Activated naive CD4-positive, alpha-beta T cell treated with anti-CD3 and anti-CD28 coated beads for 36 hours (primary cell): ENCODE measurements around the gene ANO8. TPM values are rescaled to one million over a fixed set of nuclear protein-coding genes. Genes with fewer than 3 reads are reported as not detected.
A peak's percentile ranks its signal among the peaks of the same experiment; 100 is the strongest.
"Not testable (repeated sequence)": the region's sequence is repeated elsewhere in the genome, so short reads cannot be mapped to it uniquely, and the experiment has no call there.

Experiments
- CTCF ChIA-PET: fragments of 350-600 bp; sonication (Branson Sonifier 250); formaldehyde crosslinking; loops from one replicate; lab custom pipeline; 2021; ENCODE audit warnings: antibody characterized with exemption; lab: Charles Lee
- DNase-seq: peaks from one replicate; pipeline ENCODE4 v3.0.0-alpha.2; 2020
- H3K27ac Mint-ChIP-seq: one replicate; pipeline ENCODE4 v1.8.0; 2021; ENCODE audit warnings: mild to moderate bottlenecking, mixed read lengths
- H3K27me3 Mint-ChIP-seq: one replicate; pipeline ENCODE4 v1.8.0; 2021; ENCODE audit warnings: low read depth, mixed read lengths
- H3K36me3 Mint-ChIP-seq: one replicate; pipeline ENCODE4 v1.8.0; 2021; ENCODE audit warnings: low read depth, mixed read lengths
- H3K4me1 Mint-ChIP-seq: one replicate; pipeline ENCODE4 v1.8.0; 2021; ENCODE audit warnings: low read depth, mixed read lengths
- H3K4me3 Mint-ChIP-seq: one replicate; pipeline ENCODE4 v1.8.0; 2021; ENCODE audit warnings: mild to moderate bottlenecking, moderate library complexity, mixed read lengths
- H3K9me3 Mint-ChIP-seq: one replicate; pipeline ENCODE4 v1.8.0; 2021; ENCODE audit warnings: mixed read lengths
- intact Hi-C: fragments of 100-400 bp; cut with micrococcal nuclease; formaldehyde crosslinking; loops from one replicate; pipeline ENCODE4 v1.15.1; 2023
- total RNA-seq, 2 experiments: library from RNA; stranded (reverse); gene quantifications; one replicate each; pipeline ENCODE4 v1.2.3, GENCODE V29; 2021

Gene ANO8
- total RNA-seq, 2 experiments from 2014 or later, result 3.4 to 3.8 TPM

DNA sequence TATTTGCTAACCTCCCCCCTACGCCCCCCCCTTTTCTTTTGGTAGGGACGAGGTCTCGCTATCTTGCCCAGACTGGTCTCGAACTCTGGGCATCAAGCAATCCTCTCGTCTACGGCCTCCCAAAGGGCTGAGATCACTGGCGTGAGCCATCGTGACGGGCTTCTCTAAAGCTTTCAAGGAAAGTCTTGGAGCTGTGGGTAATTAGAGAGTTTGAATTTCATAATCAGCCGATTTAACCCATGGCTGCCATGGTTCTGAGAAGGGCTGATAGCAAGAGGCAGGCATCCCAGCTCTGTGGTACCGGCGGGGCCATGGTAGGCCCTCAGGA, 30.8 kb downstream of the ANO8 start:
- no peak for DNase-seq
- H3K27ac Mint-ChIP-seq, result no peak overlapping the region
- CTCF ChIA-PET, result interaction anchor here (0.9 to 2.5 kb wide), 3 partner anchors 11 to 20 kb away, joined by 3 to 10 read pairs (median 3); no protein-coding TSS in a partner anchor

DNA sequence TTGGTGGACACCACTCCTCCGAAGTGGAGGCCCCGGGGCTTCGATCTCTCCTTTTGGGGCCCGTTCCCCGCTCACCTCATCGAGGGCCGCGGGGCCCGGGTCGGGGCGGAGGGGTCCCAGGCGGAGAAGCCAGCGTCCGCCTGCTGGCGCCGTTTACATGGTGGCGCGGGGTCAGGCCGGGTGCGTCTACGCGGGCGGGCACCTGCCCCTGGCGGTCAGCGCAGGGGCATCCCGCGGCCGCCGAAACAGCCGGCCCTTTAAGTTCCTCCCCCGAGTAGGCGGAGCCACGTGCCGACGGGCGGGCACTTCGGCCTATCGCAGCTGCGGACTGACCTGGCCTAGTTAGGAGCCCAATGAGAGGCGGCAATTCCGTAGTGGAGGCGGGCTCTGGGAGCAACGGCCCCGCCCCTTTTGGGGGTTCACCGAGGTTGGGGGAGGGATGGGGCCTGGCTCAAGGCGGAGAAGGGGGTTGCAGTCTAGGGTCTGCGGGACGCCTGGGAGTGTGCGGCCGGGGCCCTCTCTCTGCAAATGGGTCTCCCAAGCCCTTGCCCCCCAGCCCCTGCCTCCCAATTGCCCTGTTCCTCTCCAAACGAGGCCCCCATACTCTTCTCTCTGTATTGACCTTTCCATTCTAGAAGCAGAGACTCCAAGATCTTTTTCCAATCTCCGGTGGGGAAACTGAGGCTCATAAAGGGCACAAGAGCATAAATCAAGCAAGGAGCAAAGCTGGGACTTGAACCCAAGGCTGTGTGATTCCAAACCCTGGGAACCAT, 31.3 kb downstream of the ANO8 start, which contains the start of gene ABHD8:
Gene ABHD8 (minus strand): TSS at position 259 of the 773 bp plus-strand sequence. CDS start 1,809 bp downstream, outside the sequence.
- Mint-ChIP-seq H3K4me1 (peaks cover 38% of the 10 kb centered on the region), H3K9me3 (no peaks in the 10 kb centered on the region), H3K4me3 (peak within 1 kb of the TSS; percentile 64), H3K36me3 (peaks cover under 1% of the 10 kb centered on the region), H3K27ac (no peak within 1 kb of the TSS), H3K27me3 (no peaks in the 10 kb centered on the region)
- CTCF ChIA-PET, result interaction anchor here (0.6 to 2.5 kb wide), 4 partner anchors 10 to 68 kb away, joined by 3 to 10 read pairs (median 3); no protein-coding TSS in a partner anchor
- DNase-seq, result peak; percentile 96
- intact Hi-C loops, result loop anchor here (10.0 kb wide), 1 partner anchor 469 kb away; no protein-coding TSS in a partner anchor

More for the DNA sequence above, 30.8 kb downstream of the ANO8 start:
- Mint-ChIP-seq H3K9me3 (no peaks in the 10 kb centered on the region), H3K4me3 (peak overlapping the region; percentile 64), H3K36me3 (no peaks in the 10 kb centered on the region), H3K4me1 (peaks cover 38% of the 10 kb centered on the region), H3K27me3 (no peaks in the 10 kb centered on the region)
- intact Hi-C loops, result loop anchor here (10.0 kb wide), 1 partner anchor 469 kb away; no protein-coding TSS in a partner anchor

DNA sequence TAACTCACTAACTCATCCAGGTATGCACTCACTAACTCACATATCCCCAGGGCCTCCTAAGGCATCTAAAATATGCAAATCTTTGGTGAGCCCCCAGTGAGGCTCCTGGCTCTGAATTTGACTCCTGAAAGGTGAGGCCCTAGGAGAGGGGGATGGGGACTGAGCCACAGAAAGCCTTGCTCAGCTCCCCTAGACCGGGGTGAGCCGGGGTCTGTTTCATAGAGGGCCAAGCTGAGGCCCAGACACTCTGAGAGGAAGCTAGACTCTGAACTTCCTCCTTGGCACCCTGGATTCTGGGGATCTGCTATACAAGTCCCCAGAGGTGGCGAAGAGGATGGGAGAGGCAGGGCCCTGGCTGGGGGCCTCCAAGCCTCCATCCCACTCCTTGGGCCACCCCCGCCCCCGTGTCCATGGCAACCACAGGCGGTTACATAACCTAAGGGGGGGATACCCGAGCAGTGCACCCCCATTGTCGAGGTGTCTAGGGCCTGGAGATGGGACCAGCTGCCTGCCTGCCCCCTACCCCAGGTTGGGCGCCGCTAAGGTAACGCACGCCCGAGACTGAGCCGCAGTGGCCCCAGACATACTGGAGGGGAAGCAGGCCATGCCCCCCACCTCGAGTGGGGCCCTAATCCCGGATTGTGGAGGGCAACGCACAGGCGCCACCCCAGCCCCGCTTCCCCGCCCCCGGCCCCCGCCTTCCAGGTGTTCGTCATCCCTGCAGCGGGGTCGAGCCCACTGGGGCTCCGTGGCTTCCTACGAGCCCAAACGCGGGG, 32.1 kb downstream of the ANO8 start:
- Mint-ChIP-seq H3K9me3 (no peaks in the 10 kb centered on the region), H3K27me3 (no peaks in the 10 kb centered on the region), H3K4me1 (peaks cover 33% of the 10 kb centered on the region), H3K36me3 (peaks cover 4% of the 10 kb centered on the region), H3K27ac (no peak overlapping the region), H3K4me3 (peak overlapping the region; percentile 64)
- CTCF ChIA-PET, result interaction anchor here (0.6 to 2.5 kb wide), 2 partner anchors 10 to 68 kb away, joined by 3 to 10 read pairs; no protein-coding TSS in a partner anchor
- DNase-seq, result peak; percentile 17
- intact Hi-C loops, result loop anchor here (10.0 kb wide), 1 partner anchor 468 kb away; no protein-coding TSS in a partner anchor

DNA sequence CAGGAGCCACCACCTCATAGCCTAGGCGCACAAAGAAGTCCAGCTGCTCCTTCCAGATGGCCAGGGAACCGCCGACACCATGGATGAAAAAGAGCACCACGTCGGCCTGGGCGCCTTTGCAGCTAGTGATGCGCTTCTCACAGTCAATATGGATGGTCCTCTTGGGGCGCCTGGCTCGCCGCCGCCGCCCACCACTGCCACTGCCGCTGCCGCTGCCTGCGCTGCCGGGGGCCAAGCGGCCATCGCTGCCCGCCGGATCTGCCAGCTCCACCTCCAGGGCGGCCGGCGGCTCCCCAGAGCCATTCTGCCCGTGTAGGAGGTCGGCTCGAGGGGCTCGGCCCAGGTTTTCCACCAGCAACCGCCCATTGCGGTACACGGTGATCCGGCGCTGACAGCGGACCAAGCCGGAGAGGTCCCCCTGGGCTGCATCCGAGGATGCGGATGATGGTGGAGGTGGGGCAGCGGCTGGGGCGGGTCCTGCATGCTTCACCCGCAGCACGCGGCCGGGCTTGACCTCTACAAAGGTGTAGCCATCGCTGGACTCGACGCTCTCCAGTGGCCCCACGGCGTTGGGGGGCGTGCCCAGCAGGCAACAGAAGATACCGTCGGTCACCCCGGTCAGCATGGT, 33.5 kb downstream of the ANO8 start:
- DNase-seq, result no peak
- intact Hi-C loops, result loop anchor here (10.0 kb wide), 1 partner anchor 466 kb away; no protein-coding TSS in a partner anchor
- Mint-ChIP-seq H3K9me3 (no peaks in the 10 kb centered on the region), H3K4me1 (peaks cover 27% of the 10 kb centered on the region), H3K27ac (no peak overlapping the region), H3K27me3 (no peaks in the 10 kb centered on the region), H3K4me3 (no peak overlapping the region), H3K36me3 (peaks cover 4% of the 10 kb centered on the region)
- CTCF ChIA-PET, result interaction anchor here (1.3 kb wide), 1 partner anchor 8 kb away, joined by 3 read pairs; the partner anchor contains the start of gene DDA1

DNA sequence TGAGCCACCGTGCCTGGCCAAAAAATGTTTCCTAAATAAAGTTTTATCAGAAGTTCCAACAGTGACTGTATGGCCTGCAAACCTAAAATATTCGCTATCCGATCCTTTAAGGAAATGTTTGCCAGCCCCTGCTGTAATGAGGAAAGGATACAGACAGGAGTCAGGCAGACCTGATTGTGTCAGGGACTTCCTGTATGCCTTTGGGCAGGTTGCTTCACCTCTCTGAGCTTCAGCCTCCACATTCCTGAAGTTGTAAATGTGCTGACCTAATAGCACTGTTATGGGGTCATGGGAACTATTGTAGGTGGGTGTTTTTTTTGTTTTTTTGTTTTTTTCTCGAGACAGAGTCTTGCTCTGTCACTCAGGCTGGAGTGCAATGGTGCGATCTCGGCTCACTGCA, 37.7 kb downstream of the ANO8 start:
- Mint-ChIP-seq H3K4me3 (no peak overlapping the region), H3K4me1 (peaks cover 10% of the 10 kb centered on the region), H3K9me3 (no peaks in the 10 kb centered on the region), H3K27ac (no peak overlapping the region), H3K27me3 (no peaks in the 10 kb centered on the region), H3K36me3 (peaks cover 4% of the 10 kb centered on the region)
- CTCF ChIA-PET, result interaction anchor here (0.6 to 1.5 kb wide), 3 partner anchors 29 to 103 kb away, joined by 3 read pairs; partner anchors contain the start of gene BABAM1
- no peak for DNase-seq
- intact Hi-C loops, result no loop called here

DNA sequence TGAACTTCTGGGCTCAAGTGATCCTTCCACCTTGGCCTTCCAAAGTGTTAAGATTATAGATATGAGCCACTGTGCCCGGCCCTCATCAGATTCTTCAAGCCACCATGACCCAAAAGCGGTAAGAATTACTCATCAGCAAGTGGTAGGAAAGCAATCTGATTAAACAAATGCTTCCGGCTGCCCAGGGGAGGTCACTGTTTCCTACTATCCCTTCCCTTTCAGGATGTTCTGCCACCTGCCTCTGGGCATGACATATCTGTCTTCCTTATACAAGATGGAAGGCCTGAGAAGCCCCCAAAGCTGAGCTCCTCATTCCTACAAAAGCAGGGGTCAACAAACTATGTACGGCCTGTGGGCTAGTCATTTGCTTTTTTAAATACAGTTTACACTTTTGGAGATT, 38.4 kb downstream of the ANO8 start:
- intact Hi-C loops, result no loop called here
- no peak for DNase-seq
- Mint-ChIP-seq H3K27me3 (no peaks in the 10 kb centered on the region), H3K9me3 (no peaks in the 10 kb centered on the region), H3K4me3 (no peak overlapping the region), H3K27ac (no peak overlapping the region), H3K36me3 (peaks cover 4% of the 10 kb centered on the region), H3K4me1 (peaks cover 8% of the 10 kb centered on the region)
- CTCF ChIA-PET, result interaction anchor here (0.6 to 1.5 kb wide), 3 partner anchors 29 to 170 kb away, joined by 3 read pairs; partner anchors contain the start of gene BABAM1

DNA sequence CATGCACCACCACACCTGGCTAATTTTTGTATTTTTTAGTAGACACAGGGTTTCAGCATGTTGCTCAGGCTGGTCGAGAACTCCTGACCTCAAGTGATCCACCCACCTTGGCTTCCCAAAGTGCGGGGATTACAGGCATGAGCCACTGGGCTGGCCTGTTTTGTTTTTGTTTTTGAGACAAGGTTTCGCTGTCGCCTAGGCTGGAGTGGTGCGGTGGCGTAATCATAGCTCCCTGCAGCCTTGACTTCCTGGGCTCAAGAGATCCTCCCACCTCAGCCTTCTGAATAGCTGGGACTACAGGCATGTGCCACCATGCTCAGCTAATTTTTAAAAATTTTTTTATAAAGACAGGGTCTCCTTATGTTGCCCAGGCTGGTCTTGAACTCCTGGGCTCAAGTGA, 39.1 kb downstream of the ANO8 start:
- H3K27ac Mint-ChIP-seq, intact Hi-C loops, H3K27me3 Mint-ChIP-seq, H3K36me3 Mint-ChIP-seq, H3K4me3 Mint-ChIP-seq, H3K4me1 Mint-ChIP-seq, H3K9me3 Mint-ChIP-seq, DNase-seq: not testable (repeated sequence)
- CTCF ChIA-PET, result interaction anchor here (0.6 kb wide), 1 partner anchor 110 kb away, joined by 3 read pairs; the partner anchor contains the start of gene BST2

DNA sequence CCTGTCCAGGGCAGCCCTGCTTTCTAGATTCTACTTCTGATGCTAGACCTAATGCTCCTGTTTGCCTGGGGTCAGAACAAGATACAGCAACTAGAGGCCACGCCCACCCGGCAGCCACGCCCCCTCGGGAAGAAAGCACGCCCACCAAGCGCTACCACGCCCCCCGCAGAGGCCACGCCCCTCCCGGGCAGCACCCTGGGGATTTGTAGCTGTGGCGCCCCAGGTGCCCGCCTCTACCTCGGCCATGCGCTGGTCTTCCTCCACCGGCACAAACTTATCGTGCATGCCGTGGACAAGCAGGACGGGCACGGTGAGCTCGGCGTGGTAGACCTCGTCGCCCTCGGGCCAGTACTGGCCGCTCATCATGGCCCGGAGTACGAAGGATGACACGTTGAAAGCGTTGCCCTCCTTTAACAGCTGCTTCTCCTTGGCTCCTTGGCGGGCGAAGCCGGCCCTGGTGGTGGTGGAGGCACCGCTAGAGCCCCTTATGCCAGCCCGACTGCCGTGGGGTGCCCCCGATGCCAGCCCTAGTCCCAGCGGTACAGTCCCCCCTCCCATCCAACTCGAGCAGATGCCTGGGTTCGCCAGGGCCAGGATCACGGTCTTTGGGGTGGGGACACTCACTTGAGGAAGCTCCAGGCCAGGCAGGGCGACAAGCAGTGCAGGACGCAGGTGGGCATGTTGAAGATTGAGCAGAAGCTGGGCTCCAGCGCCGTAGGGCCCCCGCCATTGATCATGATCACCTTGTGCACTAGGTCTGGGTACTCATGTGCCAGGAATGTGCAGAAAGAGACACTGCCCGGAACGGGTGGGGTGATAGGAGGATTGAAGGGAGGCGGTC, 40.4 kb downstream of the ANO8 start:
- intact Hi-C loops, result no loop called here
- H3K36me3 Mint-ChIP-seq, result peaks cover 4% of the 10 kb centered on the region
- H3K4me1 Mint-ChIP-seq, result peaks cover 8% of the 10 kb centered on the region

DNA sequence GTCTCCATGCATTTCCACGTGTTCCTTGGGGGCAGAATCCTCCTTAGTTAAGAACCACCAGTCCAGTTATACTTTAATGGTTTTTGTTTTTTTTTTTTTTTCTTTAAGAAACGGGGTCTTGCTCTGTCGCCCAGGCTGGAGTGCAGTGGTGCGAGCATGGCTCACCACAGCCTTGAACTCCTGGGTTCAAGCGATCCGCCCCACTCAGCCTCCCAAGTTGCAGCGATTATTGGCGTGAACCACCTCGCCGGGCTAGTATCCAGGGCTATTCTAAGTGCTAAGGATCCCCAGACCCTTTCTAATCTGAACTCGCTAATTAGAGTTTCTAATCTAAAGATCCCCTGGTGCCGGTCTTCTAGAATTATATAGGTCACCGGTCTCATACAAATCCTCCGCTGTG, 41.0 kb downstream of the ANO8 start:
- Mint-ChIP-seq H3K9me3 (no peaks in the 10 kb centered on the region), H3K4me3 (no peak overlapping the region), H3K27ac (no peak overlapping the region), H3K36me3 (peaks cover 4% of the 10 kb centered on the region), H3K4me1 (peaks cover 8% of the 10 kb centered on the region), H3K27me3 (no peaks in the 10 kb centered on the region)
- DNase-seq, result no peak
- intact Hi-C loops, result loop anchor here (2.0 kb wide), 2 partner anchors 43 to 157 kb away; partner anchors contain the start of gene GTPBP3
- CTCF ChIA-PET, result interaction anchor here (0.7 to 2.4 kb wide), 7 partner anchors 10 to 817 kb away, joined by 4 to 11 read pairs (median 8); partner anchors contain the start of genes ABHD8, ANKLE1, DDA1 and MRPL34

More for the DNA sequence above, 40.4 kb downstream of the ANO8 start:
- Mint-ChIP-seq H3K4me3 (no peak overlapping the region), H3K27ac (no peak overlapping the region), H3K9me3 (no peaks in the 10 kb centered on the region), H3K27me3 (no peaks in the 10 kb centered on the region)
- DNase-seq, result peak; percentile 57
- CTCF ChIA-PET, result interaction anchor here (0.5 to 2.4 kb wide), 6 partner anchors 9 to 107 kb away, joined by 3 to 10 read pairs (median 4); partner anchors contain the start of genes ABHD8 and DDA1

DNA sequence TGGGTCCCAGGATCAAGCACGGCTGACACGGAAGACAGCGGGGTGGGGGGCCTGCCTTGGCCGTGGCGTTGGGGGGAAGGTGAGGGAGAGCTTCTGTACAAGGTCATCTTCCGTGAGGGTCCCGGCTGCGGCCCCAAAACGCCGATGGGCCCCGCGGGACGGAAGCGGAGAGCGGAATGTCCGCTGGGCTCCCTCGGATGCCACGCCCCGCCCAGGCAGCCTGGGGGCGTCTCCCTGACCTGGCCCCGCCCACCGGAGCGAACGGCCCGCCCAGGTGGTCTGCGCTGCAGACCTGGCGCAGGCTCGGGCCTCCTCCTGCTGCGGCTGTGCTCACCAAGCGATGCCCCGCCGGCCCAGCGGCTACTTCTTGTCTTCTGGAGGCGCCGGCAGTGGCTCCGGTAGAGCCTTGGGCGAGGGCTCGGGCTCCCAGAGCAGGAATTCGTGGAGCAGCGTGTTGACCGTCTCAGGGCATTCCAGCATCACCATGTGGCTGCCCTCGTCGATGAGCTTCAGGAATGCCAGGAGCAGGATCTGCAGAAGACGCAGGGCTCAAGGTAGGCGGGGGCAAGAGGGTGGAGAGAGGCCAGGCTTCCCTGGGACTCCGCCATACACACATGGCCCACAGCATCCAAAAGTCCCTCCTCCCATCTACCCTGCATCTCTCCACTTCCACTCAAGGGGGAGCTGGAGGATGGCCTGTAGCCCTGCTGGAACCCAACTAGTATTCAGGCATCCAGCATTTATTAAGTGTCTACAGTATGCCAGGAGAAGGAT, 42.2 kb downstream of the ANO8 start:
- H3K9me3 Mint-ChIP-seq, result no peaks in the 10 kb centered on the region
- no peaks in the 10 kb centered on the region for H3K36me3 Mint-ChIP-seq
- peak overlapping the region; percentile 56 for H3K27ac Mint-ChIP-seq
- CTCF ChIA-PET, result interaction anchor here (0.6 to 2.4 kb wide), 13 partner anchors 9 to 816 kb away, joined by 3 to 11 read pairs (median 4); partner anchors contain the start of genes ABHD8, ANKLE1 and MRPL34
- intact Hi-C loops, result loop anchor here (1.0 to 2.0 kb wide), 6 partner anchors 13 to 158 kb away; partner anchors contain the start of genes GTPBP3 and MRPL34
- peaks cover 8% of the 10 kb centered on the region for H3K4me1 Mint-ChIP-seq
- no peaks in the 10 kb centered on the region for H3K27me3 Mint-ChIP-seq
- H3K4me3 Mint-ChIP-seq, result peak overlapping the region; percentile 87
- DNase-seq, result peak; percentile 88
